Measurements from ENCODE around the gene RNU6-7. TPM values are rescaled to one million over a fixed set of nuclear protein-coding genes. Genes with fewer than 3 reads are reported as not detected.

RNU6-7 gene
- total and polyA plus RNA-seq, 2 experiments from 2014 or later: not detected

DNA sequence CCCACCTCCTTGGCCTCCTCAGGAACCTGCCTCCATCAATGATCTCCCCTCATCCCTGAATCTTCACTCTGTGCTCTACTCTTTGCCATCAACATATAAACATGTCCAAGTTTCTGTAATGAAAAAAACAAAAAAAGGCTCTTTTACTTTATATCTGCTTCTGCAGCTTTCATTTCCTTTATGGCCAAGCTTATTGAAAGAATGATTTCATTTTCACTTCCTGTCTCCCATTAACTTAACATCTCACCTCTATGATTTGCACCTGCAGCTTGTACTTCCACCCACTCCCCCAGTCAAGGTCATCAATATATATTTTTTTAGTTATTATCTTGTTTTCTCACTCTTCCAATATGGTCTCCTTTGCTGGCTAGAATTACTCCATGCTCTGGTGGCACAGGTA is 15.6 kb upstream of the RNU6-7 start:
- Histone ChIP-seq H3K9me2 (ENCODE audit: insufficient read depth) (no peaks in the 10 kb centered on the region), H3K9me3 (ENCODE audit: low read depth) (no peaks in the 10 kb centered on the region), H2AFZ (no peak overlapping the region), H3K27ac (no peak overlapping the region), H3K9ac (no peak overlapping the region), H3K4me3 (no peak overlapping the region), H4K20me1 (ENCODE audit: insufficient read depth) (no peaks in the 10 kb centered on the region), H3K36me3 (ENCODE audit: low read depth) (no peaks in the 10 kb centered on the region), H3K4me2 (ENCODE audit: unreplicated experiment) (no peak overlapping the region), H3K27me3 (replicated peaks; ENCODE audit: insufficient read depth) (no peaks in the 10 kb centered on the region), H3K79me2 (ENCODE audit: insufficient read depth) (no peaks in the 10 kb centered on the region), H3F3A (ENCODE audit: insufficient read depth) (no peaks in the 10 kb centered on the region), H3K4me1 (ENCODE audit: insufficient read depth) (no peaks in the 10 kb centered on the region)
- no peak for DNase-seq
- TF ChIP-seq EZH2phosphoT487 (IDR thresholded peaks at IDR 0.05; ENCODE audit: insufficient read depth, low read depth): no peak
- TF ChIP-seq EZH2 (IDR thresholded peaks at IDR 0.05; ENCODE audit: insufficient read depth, poor library complexity, severe bottlenecking): no peak
- in situ Hi-C loops (cut with MboI): no loop called here

DNA sequence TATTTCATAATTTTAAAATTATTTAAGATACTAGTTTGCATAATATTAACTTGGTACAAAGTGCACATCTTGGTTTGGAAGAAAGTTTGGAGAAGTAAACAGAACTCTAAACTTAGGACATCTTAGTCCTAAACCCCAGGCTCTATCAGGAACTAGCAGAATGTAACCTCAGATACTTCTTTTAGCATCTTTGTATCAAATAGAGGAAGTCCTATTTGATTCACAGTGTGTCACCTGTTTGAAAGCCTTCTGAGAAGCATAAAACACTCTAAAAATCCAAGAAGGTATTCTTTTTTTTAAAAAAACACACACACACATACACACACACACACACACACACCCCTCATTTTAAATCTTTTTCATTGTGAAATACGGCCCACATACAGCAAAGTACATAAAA is 12.0 kb upstream of the RNU6-7 start:
- in situ Hi-C loops (cut with MboI): no loop called here
- Histone ChIP-seq H2AFZ (no peak overlapping the region), H3K9me3 (ENCODE audit: low read depth) (no peaks in the 10 kb centered on the region), H3K9me2 (ENCODE audit: insufficient read depth) (no peaks in the 10 kb centered on the region), H3K79me2 (ENCODE audit: insufficient read depth) (no peaks in the 10 kb centered on the region), H3K4me3 (no peak overlapping the region), H3K27me3 (replicated peaks; ENCODE audit: insufficient read depth) (no peaks in the 10 kb centered on the region), H4K20me1 (ENCODE audit: insufficient read depth) (no peaks in the 10 kb centered on the region), H3K9ac (no peak overlapping the region), H3F3A (ENCODE audit: insufficient read depth) (no peaks in the 10 kb centered on the region), H3K4me1 (ENCODE audit: insufficient read depth) (no peaks in the 10 kb centered on the region), H3K4me2 (ENCODE audit: unreplicated experiment) (no peak overlapping the region), H3K27ac (no peak overlapping the region), H3K36me3 (ENCODE audit: low read depth) (no peaks in the 10 kb centered on the region)
- TF ChIP-seq EZH2phosphoT487 (IDR thresholded peaks at IDR 0.05; ENCODE audit: insufficient read depth, low read depth): no peak
- no peak for TF ChIP-seq EZH2 (IDR thresholded peaks at IDR 0.05; ENCODE audit: insufficient read depth, poor library complexity, severe bottlenecking)
- WGBS, 2 experiments (ENCODE audit: low coverage in 1 of 2, low lambda C conversion rate in 2 of 2, missing lambda C conversion rate in 2 of 2): 71% methylated on average over 1 of the region's 1 CpG
- no peak for DNase-seq

DNA sequence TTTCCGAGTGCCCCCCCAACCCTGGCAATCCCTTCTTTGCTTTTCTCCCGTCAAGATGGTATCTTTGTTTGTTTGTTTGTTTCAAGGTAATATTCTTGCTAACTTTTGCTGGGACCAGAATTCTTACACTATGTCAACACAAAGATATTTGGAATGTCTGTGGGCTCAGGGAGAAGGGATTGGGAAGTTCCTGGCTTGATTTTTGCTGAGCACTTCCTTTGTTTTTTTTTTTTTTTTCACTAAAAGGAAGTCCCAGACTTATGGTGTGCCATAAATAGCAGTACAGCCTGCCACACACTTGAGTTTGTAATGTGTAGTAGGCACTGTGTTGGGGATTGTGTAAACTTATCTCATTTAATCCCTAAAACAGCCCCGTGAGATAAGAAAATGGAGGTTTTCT is 11.2 kb upstream of the RNU6-7 start:
- no peak overlapping the region for H3K27ac ChIP-seq
- no peak overlapping the region for H3K4me2 ChIP-seq (ENCODE audit: unreplicated experiment)
- TF ChIP-seq EZH2 (IDR thresholded peaks at IDR 0.05; ENCODE audit: insufficient read depth, poor library complexity, severe bottlenecking): no peak
- no peak for TF ChIP-seq EZH2phosphoT487 (IDR thresholded peaks at IDR 0.05; ENCODE audit: insufficient read depth, low read depth)
- no peak overlapping the region for H3K9ac ChIP-seq
- 58 to 71% methylated on average over 3 of the region's 3 CpGs for WGBS, 2 experiments (ENCODE audit: low coverage in 1 of 2, low lambda C conversion rate in 2 of 2, missing lambda C conversion rate in 2 of 2)
- in situ Hi-C loops (cut with MboI): no loop called here
- H3F3A ChIP-seq (ENCODE audit: insufficient read depth): no peaks in the 10 kb centered on the region
- H3K79me2 ChIP-seq (ENCODE audit: insufficient read depth): no peaks in the 10 kb centered on the region
- no peaks in the 10 kb centered on the region for H3K36me3 ChIP-seq (ENCODE audit: low read depth)
- DNase-seq: no peak
- H2AFZ ChIP-seq: no peak overlapping the region; the same call in 1 of the 2 replicates
- H3K9me3 ChIP-seq (ENCODE audit: low read depth): no peaks in the 10 kb centered on the region
- no peaks in the 10 kb centered on the region for H3K9me2 ChIP-seq (ENCODE audit: insufficient read depth)
- no peaks in the 10 kb centered on the region for H4K20me1 ChIP-seq (ENCODE audit: insufficient read depth)
- H3K4me1 ChIP-seq (ENCODE audit: insufficient read depth): no peaks in the 10 kb centered on the region
- no peak overlapping the region for H3K4me3 ChIP-seq
- H3K27me3 ChIP-seq (replicated peaks; ENCODE audit: insufficient read depth): no peaks in the 10 kb centered on the region

- in situ Hi-C loops (cut with MboI): no loop called here
- no peak for TF ChIP-seq EZH2 (IDR thresholded peaks at IDR 0.05; ENCODE audit: insufficient read depth, poor library complexity, severe bottlenecking)
- no peak for TF ChIP-seq EZH2phosphoT487 (IDR thresholded peaks at IDR 0.05; ENCODE audit: insufficient read depth, low read depth)
- no peak overlapping the region for H3K9ac ChIP-seq
These were observed 9.0 kb upstream of the RNU6-7 start for GRCh38 chr14:32192712-32193373.

More at GRCh38 chr14:32192712-32193373, 9.0 kb upstream of the RNU6-7 start:
- H3K4me1 ChIP-seq (ENCODE audit: insufficient read depth): no peaks in the 10 kb centered on the region
- no peaks in the 10 kb centered on the region for H4K20me1 ChIP-seq (ENCODE audit: insufficient read depth)
- 66 to 74% methylated on average over 2 of the region's 2 CpGs for WGBS, 2 experiments (ENCODE audit: low coverage in 1 of 2, low lambda C conversion rate in 2 of 2, missing lambda C conversion rate in 2 of 2)
- H3K36me3 ChIP-seq (ENCODE audit: low read depth): no peaks in the 10 kb centered on the region
- no peaks in the 10 kb centered on the region for H3K79me2 ChIP-seq (ENCODE audit: insufficient read depth)
- no peak overlapping the region for H3K4me3 ChIP-seq
- H3K4me2 ChIP-seq (ENCODE audit: unreplicated experiment): no peak overlapping the region
- H3K27me3 ChIP-seq (replicated peaks; ENCODE audit: insufficient read depth): 0 out of 2 replicates have a peak, but pooled peaks cover 5% of the 10 kb centered on the region
- no peak for DNase-seq
- no peaks in the 10 kb centered on the region for H3K9me2 ChIP-seq (ENCODE audit: insufficient read depth)
- no peak overlapping the region for H2AFZ ChIP-seq
- no peak overlapping the region for H3K27ac ChIP-seq
- H3K9me3 ChIP-seq (ENCODE audit: low read depth): no peaks in the 10 kb centered on the region
- H3F3A ChIP-seq (ENCODE audit: insufficient read depth): no peaks in the 10 kb centered on the region

Data from GM23248 (cell line).